Ovary (tissue), 9 donors: ENCODE data around the gene ETV6. TPM values are rescaled to one million over a fixed set of nuclear protein-coding genes. Genes with fewer than 3 reads are reported as not detected.

Source experiments
- DNase-seq, 5 donors: peaks; one replicate each; pipeline ENCODE4 v3.0.0-alpha.2; 2019 to 2020
- H3K27ac ChIP-seq, 2 donors: fragments of 200-600 bp; one replicate each; pipeline versions ENCODE4 v1.5.1 to v1.8.0; 2019 to 2022
- H3K27me3 ChIP-seq: fragments of 200-600 bp; one replicate; pipeline ENCODE4 v1.8.0; 2022
- H3K36me3 ChIP-seq: fragments of 200-600 bp; sonication (generic); one replicate; pipeline ENCODE4 v1.5.1; 2019
- H3K4me1 ChIP-seq: one replicate; pipeline ENCODE4 v1.8.1; 2013; ENCODE audit warnings: mild to moderate bottlenecking, moderate library complexity; ENCODE audit not compliant: insufficient read depth
- H3K4me3 ChIP-seq: fragments of 200-600 bp; sonication (generic); one replicate; pipeline ENCODE4 v1.5.1; 2017
- H3K9me3 ChIP-seq, 2 donors: fragments of 200-600 bp in 1 of 2; sonication (generic) in 1 of 2; one replicate each; pipeline versions ENCODE4 v1.5.1 to v1.8.1; 2013 to 2019; ENCODE audit warnings: mild to moderate bottlenecking in 1 of 2, moderate library complexity in 1 of 2
- EP300 ChIP-seq: sonication (generic); formaldehyde crosslinking; IDR thresholded peaks from one replicate; pipeline ENCODE4 v1.6.1; 2017; ENCODE audit warnings: antibody characterized with exemption
- POLR2A ChIP-seq: fragments of 450-650 bp; IDR thresholded peaks from one replicate; pipeline ENCODE4 v1.6.1; 2017; ENCODE audit warnings: antibody characterized with exemption, mild to moderate bottlenecking, moderate library complexity
- WGBS, 3 donors: extraction: QIAGEN DNeasy Blood & Tissue Kit in 1 of 3; methylation state at CpG; one replicate each; pipeline versions ENCODE4 v1.1.5 to v1.1.7; 2013 to 2017; 5-methylcytosine and 5-hydroxymethylcytosine counted together
- intact Hi-C, 4 donors: fragments of 100-400 bp; cut with DNase I; formaldehyde crosslinking; loops; one replicate each; pipeline versions ENCODE4 v1.11.0 to v1.15.1; 2022 to 2023
- polyA plus RNA-seq, 2 donors: library from polyadenylated mRNA; stranded (reverse); fragments of 200-250 nt in 1 of 2; fragments of 350-450 nt in 1 of 2; fragmentation: Illumina TruSeq in 1 of 2; extraction: RNeasy Lipid Tissue Mini Kit (QIAGEN cat#74804) in 1 of 2; gene quantifications; one replicate each; pipeline ENCODE4 v1.2.3, GENCODE V29; 2013 to 2014
- total RNA-seq, 7 donors: library from RNA; depleted of rRNA in 2 of 7; stranded (reverse); fragments of >200 nt in 2 of 7; fragmentation: NEBNext Ultra II Directional in 3 of 7; extraction: Animal tissue kit (Norgen Biotek cat#: 25700) in 3 of 7; gene quantifications; one replicate each; pipeline versions ENCODE4 v1.1.0 to v1.2.4, GENCODE V29; 2016 to 2023
- TF ChIP-seq, protein P1 (sequence below), 3 donors: fragments of 450-650 bp in 2 of 3; fragments of 200-600 bp in 1 of 3; IDR thresholded peaks; one replicate each; pipeline versions ENCODE4 v1.5.1 to v1.8.0; 2016 to 2022; ENCODE audit warnings: antibody characterized with exemption in 3 of 3, mild to moderate bottlenecking in 1 of 3
- donor health status: DM: no; HTN: no; CAD: no; lungs with moderate emphysema.
- donor health status: DM: no; HTN: no; CAD: no.
- donor health status: Bipolar disorder and iron deficiency.
- donor health status: DM: yes; HTN: yes; CAD: no.
- donor health status: DM: no; HTN: no; CAD: no.
- donor health status: DM: yes; HTN: yes; CAD: no.

ETV6 gene
- total and polyA plus RNA-seq, 9 donors: 4.4 to 34.6 (median 18.3) TPM

DNA sequence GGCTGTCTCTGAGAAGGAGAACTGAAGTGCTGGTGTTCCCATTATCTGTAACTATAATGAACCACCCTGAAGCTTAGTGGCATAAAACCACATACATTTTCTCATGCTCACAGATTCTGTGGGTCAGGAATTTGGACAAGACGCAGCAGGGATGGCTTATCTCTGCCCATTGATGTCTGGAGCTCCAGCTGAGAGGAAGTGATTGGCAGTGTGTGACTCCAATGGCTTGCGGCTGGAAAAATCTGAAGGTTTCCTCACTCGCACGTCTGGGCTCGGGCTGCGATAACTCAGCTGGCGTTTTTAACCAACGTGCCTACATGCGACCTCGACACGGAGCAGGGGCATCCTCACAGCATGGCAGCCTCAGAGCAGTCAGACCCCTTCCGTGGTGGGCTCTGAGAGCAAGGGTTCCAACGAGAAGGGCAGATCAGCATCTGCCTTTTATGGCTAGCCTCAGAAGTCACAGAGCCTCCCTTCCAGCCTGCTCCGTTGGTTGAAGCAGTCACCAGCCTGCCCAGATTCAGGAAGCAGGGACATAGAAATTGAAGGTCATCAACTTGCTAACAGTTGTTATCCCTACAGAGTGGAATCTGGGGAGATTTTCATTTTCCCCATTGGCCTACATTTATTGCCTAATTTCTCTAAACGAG is 277.9 kb downstream of the ETV6 start:
- Histone ChIP-seq H3K4me1 (no peaks in the 10 kb centered on the region), H3K27me3 (no peaks in the 10 kb centered on the region), H3K9me3 (no peaks in the 10 kb centered on the region), H3K36me3 (no peaks in the 10 kb centered on the region), H3K4me3 (no peak overlapping the region), H3K27ac (no peak overlapping the region)
- intact Hi-C loops: no loop called here
- DNase-seq: no peak
- TF ChIP-seq EP300 (no peak), POLR2A (no peak)
- TF ChIP-seq, protein P1, sequence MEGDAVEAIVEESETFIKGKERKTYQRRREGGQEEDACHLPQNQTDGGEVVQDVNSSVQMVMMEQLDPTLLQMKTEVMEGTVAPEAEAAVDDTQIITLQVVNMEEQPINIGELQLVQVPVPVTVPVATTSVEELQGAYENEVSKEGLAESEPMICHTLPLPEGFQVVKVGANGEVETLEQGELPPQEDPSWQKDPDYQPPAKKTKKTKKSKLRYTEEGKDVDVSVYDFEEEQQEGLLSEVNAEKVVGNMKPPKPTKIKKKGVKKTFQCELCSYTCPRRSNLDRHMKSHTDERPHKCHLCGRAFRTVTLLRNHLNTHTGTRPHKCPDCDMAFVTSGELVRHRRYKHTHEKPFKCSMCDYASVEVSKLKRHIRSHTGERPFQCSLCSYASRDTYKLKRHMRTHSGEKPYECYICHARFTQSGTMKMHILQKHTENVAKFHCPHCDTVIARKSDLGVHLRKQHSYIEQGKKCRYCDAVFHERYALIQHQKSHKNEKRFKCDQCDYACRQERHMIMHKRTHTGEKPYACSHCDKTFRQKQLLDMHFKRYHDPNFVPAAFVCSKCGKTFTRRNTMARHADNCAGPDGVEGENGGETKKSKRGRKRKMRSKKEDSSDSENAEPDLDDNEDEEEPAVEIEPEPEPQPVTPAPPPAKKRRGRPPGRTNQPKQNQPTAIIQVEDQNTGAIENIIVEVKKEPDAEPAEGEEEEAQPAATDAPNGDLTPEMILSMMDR (IDR thresholded peaks at IDR 0.05): no peak
- WGBS, 3 donors: 61 to 67% (median 66%) methylated on average over 15 of the region's 15 CpGs

DNA sequence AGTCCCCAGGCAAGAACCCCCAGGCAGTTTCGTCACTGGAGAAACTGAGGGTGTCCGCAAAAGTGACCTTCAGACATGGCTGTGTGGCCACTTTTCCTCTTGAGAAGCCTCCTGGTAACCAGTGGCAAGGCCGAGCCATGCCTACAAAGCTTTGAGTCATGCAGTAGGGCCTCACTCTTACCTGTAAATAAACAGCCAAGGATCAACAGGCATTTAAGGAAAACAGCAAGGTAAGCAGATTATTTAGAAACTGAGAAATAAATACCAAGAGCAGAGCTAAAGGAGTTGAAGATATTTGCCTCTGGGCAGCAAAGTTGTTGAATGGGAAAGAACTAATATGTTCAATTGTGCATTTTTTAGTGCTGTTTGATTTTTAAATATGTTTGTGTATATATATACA is 280.2 kb downstream of the ETV6 start:
- Histone ChIP-seq H3K4me3 (no peak overlapping the region), H3K27me3 (no peaks in the 10 kb centered on the region), H3K27ac (no peak overlapping the region), H3K9me3 (no peaks in the 10 kb centered on the region), H3K4me1 (no peaks in the 10 kb centered on the region), H3K36me3 (no peaks in the 10 kb centered on the region)
- intact Hi-C loops: no loop called here
- no peak for DNase-seq
- TF ChIP-seq EP300 (no peak), POLR2A (no peak)
- TF ChIP-seq, protein P1 (IDR thresholded peaks at IDR 0.05): no peak
- WGBS, 3 donors: 89 to 97% (median 93%) methylated on average over 3 of the region's 3 CpGs

DNA sequence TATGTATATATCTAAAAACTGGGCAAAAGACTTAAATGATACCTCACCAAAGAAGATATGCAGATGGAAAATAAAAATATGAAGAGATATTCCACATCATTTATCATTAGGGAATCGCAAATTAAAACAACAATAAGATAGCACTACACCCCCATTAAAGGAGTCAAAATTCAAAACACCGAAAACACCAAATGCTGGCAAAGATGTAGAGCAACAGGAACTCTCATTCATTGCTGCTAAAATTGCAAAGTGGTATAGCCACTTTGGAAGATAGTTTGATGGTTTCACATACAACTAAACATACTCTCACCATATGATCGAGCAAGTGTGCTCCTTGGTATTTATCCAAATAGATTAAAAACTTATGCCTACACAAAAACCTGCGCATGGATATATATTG is 289.7 kb downstream of the ETV6 start:
- Histone ChIP-seq H3K9me3 (no peaks in the 10 kb centered on the region), H3K4me3 (no peak overlapping the region), H3K4me1 (no peaks in the 10 kb centered on the region), H3K27me3 (no peaks in the 10 kb centered on the region), H3K36me3 (no peaks in the 10 kb centered on the region), H3K27ac (no peak overlapping the region)
- TF ChIP-seq, protein P1 (IDR thresholded peaks at IDR 0.05): no peak
- no peak for TF ChIP-seq POLR2A
- TF ChIP-seq EP300: no peak
- DNase-seq: no peak
- intact Hi-C loops: no loop called here
- 93 to 94% (median 94%) methylated on average over 4 of the region's 4 CpGs for WGBS, 3 donors

DNA sequence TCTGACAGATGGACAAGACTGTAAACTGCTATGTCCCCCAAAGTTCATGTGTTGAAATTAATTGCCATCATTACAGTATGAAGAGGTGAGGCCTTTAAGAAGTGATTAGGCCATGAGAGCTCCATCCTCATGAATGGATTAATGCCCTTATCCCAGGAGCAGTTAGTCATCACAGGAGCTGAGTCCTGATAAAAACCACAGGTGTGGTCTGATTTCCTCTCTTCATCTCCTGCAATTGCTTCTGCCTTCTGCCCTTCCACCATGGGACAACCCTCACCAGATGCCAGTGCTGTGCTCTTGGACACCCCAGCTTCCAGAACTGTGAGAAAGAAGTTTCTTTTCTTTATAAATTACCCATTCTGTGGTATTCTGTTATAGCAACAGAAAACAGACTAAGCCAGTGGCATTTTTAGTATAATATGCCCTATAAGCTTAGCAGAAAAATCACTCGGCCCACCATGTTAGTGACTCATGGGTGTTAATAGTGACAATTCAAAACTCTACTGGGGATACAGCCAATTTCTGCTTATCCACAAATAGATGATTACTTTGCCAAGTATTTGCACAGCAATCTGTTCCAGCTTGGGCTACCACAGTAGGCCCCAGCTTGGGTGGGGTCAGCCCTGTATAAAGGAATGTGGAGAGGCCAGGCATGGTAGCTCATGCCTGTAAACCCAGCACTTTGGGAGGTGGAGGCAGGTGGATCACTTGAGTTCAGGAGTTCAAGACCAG is 292.3 kb downstream of the ETV6 start:
- H3K4me1 ChIP-seq: no peaks in the 10 kb centered on the region
- no peaks in the 10 kb centered on the region for H3K9me3 ChIP-seq
- H3K4me3 ChIP-seq: no peak overlapping the region
- H3K27ac ChIP-seq: no peak overlapping the region
- DNase-seq: no peak
- no peaks in the 10 kb centered on the region for H3K27me3 ChIP-seq
- TF ChIP-seq EP300 (no peak), POLR2A (no peak)
- TF ChIP-seq, protein P1 (IDR thresholded peaks at IDR 0.05): no peak
- H3K36me3 ChIP-seq: no peaks in the 10 kb centered on the region
- intact Hi-C loops: no loop called here
- 53 to 64% (median 58%) methylated on average over 1 of the region's 1 CpG for WGBS, 3 donors
